Activated CD8-positive, alpha-beta memory T cell treated with anti-CD3 and anti-CD28 coated beads, Interleukin-2, amount 50 U/mL, for 48 hours (primary cell): ENCODE measurements around the gene GLRX5.

ENCODE experiments used
- DNase-seq: peaks from one replicate; pipeline ENCODE4 v3.0.0-alpha.2; 2020

GLRX5 gene

GRCh38 chr14:95534299-95535225, at the start of gene GLRX5:
Gene GLRX5 (plus strand): TSS chr14:95535050. CDS start chr14:95535090, 40 bp downstream.
- peak; percentile 98 for DNase-seq

- no peak for DNase-seq
These were observed 49.5 kb upstream of the GLRX5 start for GRCh38 chr14:95485222-95485819.

GRCh38 chr14:95486875-95487668, 47.8 kb upstream of the GLRX5 start:
- DNase-seq: no peak

- DNase-seq: no peak
These were observed 47.2 kb upstream of the GLRX5 start for GRCh38 chr14:95487669-95488084.

GRCh38 chr14:95488376-95489213, 46.3 kb upstream of the GLRX5 start:
- no peak for DNase-seq

GRCh38 chr14:95489214-95490137, 45.4 kb upstream of the GLRX5 start:
- no peak for DNase-seq

GRCh38 chr14:95490138-95490509, 44.7 kb upstream of the GLRX5 start:
- no peak for DNase-seq

- no peak for DNase-seq
These were observed 44.0 kb upstream of the GLRX5 start for GRCh38 chr14:95490727-95491451.

- no peak for DNase-seq
These were observed 42.8 kb upstream of the GLRX5 start for GRCh38 chr14:95491936-95492608.

GRCh38 chr14:95493503-95493902, 41.3 kb upstream of the GLRX5 start:
- no peak for DNase-seq

- no peak for DNase-seq
These were observed 40.9 kb upstream of the GLRX5 start for GRCh38 chr14:95493976-95494375.

GRCh38 chr14:95494456-95494855, 40.4 kb upstream of the GLRX5 start:
- DNase-seq: no peak

- DNase-seq: no peak
These were observed 39.8 kb upstream of the GLRX5 start for GRCh38 chr14:95495076-95495475.

GRCh38 chr14:95495538-95496025, 39.3 kb upstream of the GLRX5 start:
- no peak for DNase-seq

GRCh38 chr14:95496111-95496681, 38.7 kb upstream of the GLRX5 start:
- no peak for DNase-seq

GRCh38 chr14:95496690-95497259, 38.1 kb upstream of the GLRX5 start:
- no peak for DNase-seq

- no peak for DNase-seq
These were observed 37.3 kb upstream of the GLRX5 start for GRCh38 chr14:95497561-95498011.

GRCh38 chr14:95498622-95499353, 36.1 kb upstream of the GLRX5 start:
- no peak for DNase-seq
